Esophagus squamous epithelium (tissue), 5 donors: ENCODE measurements around the gene TNN. TPM values are rescaled to one million over a fixed set of nuclear protein-coding genes. Genes with fewer than 3 reads are reported as not detected.

Source experiments
- DNase-seq: peaks from one replicate; lab custom pipeline; 2025; lab: John Stamatoyannopoulos, UW
- H3K27ac ChIP-seq, 4 donors: fragments of 200-600 bp; sonication (generic); one replicate each; pipeline ENCODE4 v1.5.1; 2016 to 2019; ENCODE audit warnings: mild to moderate bottlenecking in 1 of 4
- H3K27me3 ChIP-seq, 4 donors: fragments of 200-600 bp; sonication (generic); 1 replicate in 3 of 4; 2 replicates in 1 of 4; pipeline versions ENCODE4 v1.5.1 to v1.6.0; 2017 to 2021; ENCODE audit warnings: antibody characterized with exemption in 1 of 4
- H3K36me3 ChIP-seq, 3 donors: fragments of 200-600 bp; sonication (generic); one replicate each; pipeline ENCODE4 v1.5.1; 2016 to 2019
- H3K4me1 ChIP-seq, 3 donors: fragments of 200-600 bp; sonication (generic); one replicate each; pipeline ENCODE4 v1.5.1; 2017 to 2019
- H3K4me3 ChIP-seq, 4 donors: fragments of 200-600 bp; sonication (generic); 1 replicate in 3 of 4; 2 replicates in 1 of 4; pipeline ENCODE4 v1.5.1; 2016 to 2019; ENCODE audit warnings: mild to moderate bottlenecking in 2 of 4, moderate library complexity in 1 of 4
- H3K9me3 ChIP-seq, 3 donors: fragments of 200-600 bp; sonication (generic); one replicate each; pipeline ENCODE4 v1.5.1; 2016 to 2019
- POLR2A ChIP-seq, 4 donors: fragments of 450-650 bp; IDR thresholded peaks; one replicate each; pipeline ENCODE4 v1.6.1; 2017; ENCODE audit warnings: antibody characterized with exemption in 4 of 4, mild to moderate bottlenecking in 4 of 4, moderate library complexity in 3 of 4
- WGBS, 2 donors: methylation state at CpG; one replicate each; pipeline ENCODE4 v1.1.5; 2018; 5-methylcytosine and 5-hydroxymethylcytosine counted together
- intact Hi-C: fragments of 100-400 bp; cut with DNase I; formaldehyde crosslinking; loops from one replicate; pipeline ENCODE4 v1.15.0; 2022
- total RNA-seq, 4 donors: library from RNA; depleted of rRNA; stranded (reverse); fragments of >200 nt; gene quantifications; one replicate each; pipeline ENCODE4 v1.1.0, GENCODE V29; 2016
- TF ChIP-seq, protein P1 (sequence below), 6 experiments: fragments of 450-650 bp in 4 of 6; fragments of 200-600 bp in 2 of 6; sonication (generic) in 2 of 6; IDR thresholded peaks; one replicate each; pipeline ENCODE4 v1.5.1; 2016 to 2019; ENCODE audit warnings: antibody characterized with exemption in 6 of 6, mild to moderate bottlenecking in 4 of 6, moderate library complexity in 4 of 6
- donor health status: DM: yes; HTN: yes; CAD: no.

Gene TNN
- total RNA-seq, 4 donors from 2014 or later: under 0.01 to 0.09 TPM; not detected in 2

DNA sequence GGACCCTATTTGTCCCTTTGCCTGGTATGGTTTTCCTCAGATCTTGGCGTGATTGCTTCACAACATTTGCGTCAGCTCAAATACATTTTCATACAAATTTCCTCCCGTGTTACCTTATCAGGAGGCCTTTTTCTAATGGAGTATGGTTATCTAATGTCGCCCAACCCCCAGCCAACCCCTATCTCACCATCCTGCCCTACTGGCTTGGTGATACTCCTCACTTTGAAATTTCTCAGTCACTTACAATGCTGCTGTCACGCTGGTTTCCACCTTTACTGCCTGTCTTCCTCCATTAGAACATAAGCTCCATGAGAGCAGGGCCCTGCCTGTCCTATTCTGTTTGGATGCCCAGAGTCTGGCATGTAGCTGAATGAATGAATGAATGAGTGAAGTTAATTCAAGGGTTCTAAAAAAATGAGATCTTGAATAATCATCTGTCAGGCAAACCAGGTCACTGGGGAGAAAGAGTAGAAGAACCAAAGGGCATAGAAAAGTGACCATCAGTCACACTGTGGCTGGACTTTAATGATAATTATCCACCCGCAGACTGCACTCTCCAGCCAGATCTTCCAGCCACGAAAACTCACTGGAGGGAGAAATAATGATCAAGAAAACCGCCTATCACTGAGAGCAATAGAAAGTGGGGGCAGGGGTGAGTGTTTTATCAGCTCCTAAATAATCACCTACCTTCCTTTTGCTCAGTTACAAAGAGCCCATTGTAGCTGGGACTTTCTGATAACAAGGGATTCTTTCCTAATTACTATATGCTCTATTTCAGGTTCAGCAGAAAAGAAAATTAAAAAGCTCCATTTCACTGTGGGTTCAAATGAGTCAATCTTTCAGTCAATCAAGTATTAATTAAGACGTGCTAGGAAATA, 103.6 kb downstream of the TNN start:
- TF ChIP-seq POLR2A (IDR thresholded peaks at IDR 0.05): no peak
- TF ChIP-seq, protein P1, sequence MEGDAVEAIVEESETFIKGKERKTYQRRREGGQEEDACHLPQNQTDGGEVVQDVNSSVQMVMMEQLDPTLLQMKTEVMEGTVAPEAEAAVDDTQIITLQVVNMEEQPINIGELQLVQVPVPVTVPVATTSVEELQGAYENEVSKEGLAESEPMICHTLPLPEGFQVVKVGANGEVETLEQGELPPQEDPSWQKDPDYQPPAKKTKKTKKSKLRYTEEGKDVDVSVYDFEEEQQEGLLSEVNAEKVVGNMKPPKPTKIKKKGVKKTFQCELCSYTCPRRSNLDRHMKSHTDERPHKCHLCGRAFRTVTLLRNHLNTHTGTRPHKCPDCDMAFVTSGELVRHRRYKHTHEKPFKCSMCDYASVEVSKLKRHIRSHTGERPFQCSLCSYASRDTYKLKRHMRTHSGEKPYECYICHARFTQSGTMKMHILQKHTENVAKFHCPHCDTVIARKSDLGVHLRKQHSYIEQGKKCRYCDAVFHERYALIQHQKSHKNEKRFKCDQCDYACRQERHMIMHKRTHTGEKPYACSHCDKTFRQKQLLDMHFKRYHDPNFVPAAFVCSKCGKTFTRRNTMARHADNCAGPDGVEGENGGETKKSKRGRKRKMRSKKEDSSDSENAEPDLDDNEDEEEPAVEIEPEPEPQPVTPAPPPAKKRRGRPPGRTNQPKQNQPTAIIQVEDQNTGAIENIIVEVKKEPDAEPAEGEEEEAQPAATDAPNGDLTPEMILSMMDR (IDR thresholded peaks at IDR 0.05): no peak
- Histone ChIP-seq H3K9me3 (no peaks in the 10 kb centered on the region), H3K4me3 (no peak overlapping the region), H3K36me3 (peaks cover 0 to 41% (median under 1%) of the 10 kb centered on the region in 3 donors), H3K27ac (no peak overlapping the region), H3K4me1 (peaks cover 0 to 6% (median 0%) of the 10 kb centered on the region in 3 donors), H3K27me3 (no peaks in the 10 kb centered on the region)
- intact Hi-C loops: no loop called here
- WGBS, 2 donors: 88 to 93% methylated on average over 9 of the region's 9 CpGs
- no peak for DNase-seq

- 89 to 93% methylated on average over 3 of the region's 3 CpGs for WGBS, 2 donors
- DNase-seq: no peak
- Histone ChIP-seq H3K4me1 (peaks cover 0 to 6% (median 0%) of the 10 kb centered on the region in 3 donors), H3K4me3 (no peak overlapping the region), H3K27me3 (no peaks in the 10 kb centered on the region), H3K36me3 (peaks cover 0 to 42% (median 0%) of the 10 kb centered on the region in 3 donors), H3K9me3 (no peaks in the 10 kb centered on the region), H3K27ac (no peak overlapping the region)
- TF ChIP-seq POLR2A (IDR thresholded peaks at IDR 0.05): no peak
- TF ChIP-seq, protein P1 (IDR thresholded peaks at IDR 0.05): no peak
- intact Hi-C loops: no loop called here
Measured at GRCh38 chr1:175172503-175172902, 104.9 kb downstream of the TNN start.

GRCh38 chr1:175173531-175173930, 105.9 kb downstream of the TNN start:
- peaks cover 0 to 46% (median 0%) of the 10 kb centered on the region in 3 donors for H3K36me3 ChIP-seq
- no peak for DNase-seq

GRCh38 chr1:175174309-175175102, 106.9 kb downstream of the TNN start:
- intact Hi-C loops: no loop called here
- no peak overlapping the region for H3K27ac ChIP-seq
- H3K27me3 ChIP-seq: no peaks in the 10 kb centered on the region
- peaks cover 0 to 23% (median 7%) of the 10 kb centered on the region in 3 donors for H3K4me1 ChIP-seq
- WGBS, 2 donors: 61 to 76% methylated on average over 5 of the region's 5 CpGs
- no peak overlapping the region for H3K4me3 ChIP-seq
- peaks cover 0 to 38% (median 0%) of the 10 kb centered on the region in 3 donors for H3K36me3 ChIP-seq
- TF ChIP-seq POLR2A (IDR thresholded peaks at IDR 0.05): no peak
- TF ChIP-seq, protein P1 (IDR thresholded peaks at IDR 0.05): no peak
- no peak for DNase-seq
- no peaks in the 10 kb centered on the region for H3K9me3 ChIP-seq

More at GRCh38 chr1:175173531-175173930, 105.9 kb downstream of the TNN start:
- intact Hi-C loops: no loop called here
- Histone ChIP-seq H3K9me3 (no peaks in the 10 kb centered on the region), H3K4me3 (no peak overlapping the region), H3K27me3 (no peaks in the 10 kb centered on the region), H3K4me1 (peaks cover 0 to 14% (median 0%) of the 10 kb centered on the region in 3 donors), H3K27ac (no peak overlapping the region)
- WGBS, 2 donors: 73 to 83% methylated on average over 7 of the region's 7 CpGs
- TF ChIP-seq POLR2A (IDR thresholded peaks at IDR 0.05): no peak
- TF ChIP-seq, protein P1 (IDR thresholded peaks at IDR 0.05): no peak
